ENCODE measurements around the gene RPL7L1.

The RPL7L1 gene

GRCh38 chr6:42889815-42890214 lies 10.4 kb downstream of the RPL7L1 start:
- peak in 1 of 2 experiments; percentile 13 for DNase-seq (ENCODE audit: low read depth in 1 of 2, low spot score in 1 of 2)
- Histone ChIP-seq H3K27me3 (ENCODE audit: insufficient read depth, poor library complexity, severe bottlenecking) (no peaks in the 10 kb centered on the region), H3K27ac (replicated peaks) (peak overlapping the region; percentile 94), H3K4me3 (replicated peaks; ENCODE audit: insufficient read depth, low read length) (peak overlapping the region; percentile 83)
- TF ChIP-seq REST (IDR thresholded peaks at IDR 0.05; ENCODE audit: insufficient replicate concordance, low read depth) (no peak), CTCF (IDR thresholded peaks at IDR 0.05; ENCODE audit: insufficient read depth, low read length) (no peak), POLR2AphosphoS5 (IDR thresholded peaks at IDR 0.05; ENCODE audit: low read depth) (no peak), GABPA (IDR thresholded peaks at IDR 0.05; ENCODE audit: low read depth) (no peak), SPI1 (IDR thresholded peaks at IDR 0.05; ENCODE audit: borderline replicate concordance, low read depth) (no peak)

- Histone ChIP-seq H3K4me3 (replicated peaks; ENCODE audit: insufficient read depth, low read length) (peak overlapping the region; percentile 83), H3K27me3 (ENCODE audit: insufficient read depth, poor library complexity, severe bottlenecking) (no peaks in the 10 kb centered on the region), H3K27ac (replicated peaks) (peak overlapping the region; percentile 94)
- TF ChIP-seq REST (IDR thresholded peaks at IDR 0.05; ENCODE audit: insufficient replicate concordance, low read depth) (peak; percentile 61), SPI1 (IDR thresholded peaks at IDR 0.05; ENCODE audit: borderline replicate concordance, low read depth) (no peak; the same call in 1 of the 2 replicates), POLR2AphosphoS5 (IDR thresholded peaks at IDR 0.05; ENCODE audit: low read depth) (peak; percentile 93), GABPA (IDR thresholded peaks at IDR 0.05; ENCODE audit: low read depth) (peak; percentile 60)
- peak; percentile 88 to 97 for DNase-seq (ENCODE audit: low read depth in 1 of 2, low spot score in 1 of 2)
Observed at GRCh38 chr6:42890311-42891198, 11.1 kb downstream of the RPL7L1 start.

GRCh38 chr6:42891199-42891722 lies 11.8 kb downstream of the RPL7L1 start:
- TF ChIP-seq SPI1 (IDR thresholded peaks at IDR 0.05; ENCODE audit: borderline replicate concordance, low read depth) = no peak
- TF ChIP-seq REST (IDR thresholded peaks at IDR 0.05; ENCODE audit: insufficient replicate concordance, low read depth) = no peak
- TF ChIP-seq CTCF (IDR thresholded peaks at IDR 0.05; ENCODE audit: insufficient read depth, low read length) = no peak
- TF ChIP-seq GABPA (IDR thresholded peaks at IDR 0.05; ENCODE audit: low read depth) = no peak
- no peak for TF ChIP-seq POLR2AphosphoS5 (IDR thresholded peaks at IDR 0.05; ENCODE audit: low read depth)
- H3K4me3 ChIP-seq (replicated peaks; ENCODE audit: insufficient read depth, low read length) = peak overlapping the region; percentile 83

More at GRCh38 chr6:42891199-42891722, 11.8 kb downstream of the RPL7L1 start:
- Histone ChIP-seq H3K27me3 (ENCODE audit: insufficient read depth, poor library complexity, severe bottlenecking) (no peaks in the 10 kb centered on the region), H3K27ac (replicated peaks) (peak overlapping the region; percentile 94)
- DNase-seq (ENCODE audit: low read depth in 1 of 2, low spot score in 1 of 2) = no peak
